ENCODE measurements around the gene NUAK1. TPM values are rescaled to one million over a fixed set of nuclear protein-coding genes. Genes with fewer than 3 reads are reported as not detected.

The NUAK1 gene
- polyA plus RNA-seq, 1 experiment = 8.3 TPM

DNA sequence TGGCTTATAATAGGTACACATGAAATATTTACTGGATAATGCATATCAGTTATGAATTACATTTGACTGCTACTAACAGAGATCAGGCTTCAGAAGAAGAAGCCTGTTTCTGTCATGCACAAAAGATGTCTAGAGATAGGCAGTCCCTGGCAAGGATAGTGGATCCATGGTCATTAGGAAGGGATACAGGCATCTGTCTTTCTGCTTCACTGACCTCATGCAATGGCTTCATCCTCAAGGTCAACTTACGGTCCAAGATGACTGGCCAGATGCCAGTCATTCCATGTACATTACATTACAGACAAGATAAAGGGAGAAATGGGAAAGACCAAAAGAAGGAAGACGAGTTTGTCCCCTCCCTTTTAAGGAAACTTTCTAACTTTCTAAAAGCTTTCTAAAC is 94.0 kb downstream of the NUAK1 start:
- POLR2A ChIA-PET = no interaction called here
- Histone ChIP-seq H3K4me3 (ENCODE audit: low read depth, low read length) (no peak overlapping the region), H3K27me3 (ENCODE audit: control insufficient read depth, insufficient read depth, low read length) (no peaks in the 10 kb centered on the region), H3K9me3 (ENCODE audit: control insufficient read depth, insufficient read depth, low read length) (peaks cover 9% of the 10 kb centered on the region), H3K27ac (ENCODE audit: low read depth, low read length) (no peak overlapping the region)
- no peak for DNase-seq (ENCODE audit: low read depth, low spot score)
- TF ChIP-seq, protein P1, sequence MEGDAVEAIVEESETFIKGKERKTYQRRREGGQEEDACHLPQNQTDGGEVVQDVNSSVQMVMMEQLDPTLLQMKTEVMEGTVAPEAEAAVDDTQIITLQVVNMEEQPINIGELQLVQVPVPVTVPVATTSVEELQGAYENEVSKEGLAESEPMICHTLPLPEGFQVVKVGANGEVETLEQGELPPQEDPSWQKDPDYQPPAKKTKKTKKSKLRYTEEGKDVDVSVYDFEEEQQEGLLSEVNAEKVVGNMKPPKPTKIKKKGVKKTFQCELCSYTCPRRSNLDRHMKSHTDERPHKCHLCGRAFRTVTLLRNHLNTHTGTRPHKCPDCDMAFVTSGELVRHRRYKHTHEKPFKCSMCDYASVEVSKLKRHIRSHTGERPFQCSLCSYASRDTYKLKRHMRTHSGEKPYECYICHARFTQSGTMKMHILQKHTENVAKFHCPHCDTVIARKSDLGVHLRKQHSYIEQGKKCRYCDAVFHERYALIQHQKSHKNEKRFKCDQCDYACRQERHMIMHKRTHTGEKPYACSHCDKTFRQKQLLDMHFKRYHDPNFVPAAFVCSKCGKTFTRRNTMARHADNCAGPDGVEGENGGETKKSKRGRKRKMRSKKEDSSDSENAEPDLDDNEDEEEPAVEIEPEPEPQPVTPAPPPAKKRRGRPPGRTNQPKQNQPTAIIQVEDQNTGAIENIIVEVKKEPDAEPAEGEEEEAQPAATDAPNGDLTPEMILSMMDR (IDR thresholded peaks at IDR 0.05; ENCODE audit: low read depth, low read length) = no peak
- CTCF ChIA-PET = no interaction called here

DNA sequence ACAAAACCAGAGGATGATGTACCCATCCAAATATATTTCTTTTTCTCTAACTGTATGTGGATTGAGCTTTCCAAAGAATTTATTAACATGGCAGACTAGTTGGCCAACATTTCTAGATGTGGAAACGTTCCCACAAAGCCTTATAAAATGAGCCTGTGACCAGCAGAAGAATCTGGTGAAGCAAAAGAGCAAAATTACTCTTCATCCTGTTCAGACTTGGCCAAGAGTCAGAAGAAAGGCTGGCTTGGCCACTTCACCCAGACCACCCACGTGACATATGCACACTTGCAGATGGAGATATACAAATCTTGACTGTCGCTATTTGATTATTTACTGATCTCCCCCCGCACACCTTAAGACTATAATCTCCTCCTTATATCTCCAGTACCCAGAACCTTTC is 96.7 kb downstream of the NUAK1 start:
- no peak for DNase-seq (ENCODE audit: low read depth, low spot score)
- TF ChIP-seq, protein P1 (IDR thresholded peaks at IDR 0.05; ENCODE audit: low read depth, low read length) = no peak
- Histone ChIP-seq H3K4me3 (ENCODE audit: low read depth, low read length) (no peak overlapping the region), H3K9me3 (ENCODE audit: control insufficient read depth, insufficient read depth, low read length) (peaks cover 10% of the 10 kb centered on the region; the same call in 1 of the 2 replicates), H3K27me3 (ENCODE audit: control insufficient read depth, insufficient read depth, low read length) (no peaks in the 10 kb centered on the region), H3K27ac (ENCODE audit: low read depth, low read length) (no peak overlapping the region)
- POLR2A ChIA-PET = no interaction called here
- CTCF ChIA-PET = no interaction called here

DNA sequence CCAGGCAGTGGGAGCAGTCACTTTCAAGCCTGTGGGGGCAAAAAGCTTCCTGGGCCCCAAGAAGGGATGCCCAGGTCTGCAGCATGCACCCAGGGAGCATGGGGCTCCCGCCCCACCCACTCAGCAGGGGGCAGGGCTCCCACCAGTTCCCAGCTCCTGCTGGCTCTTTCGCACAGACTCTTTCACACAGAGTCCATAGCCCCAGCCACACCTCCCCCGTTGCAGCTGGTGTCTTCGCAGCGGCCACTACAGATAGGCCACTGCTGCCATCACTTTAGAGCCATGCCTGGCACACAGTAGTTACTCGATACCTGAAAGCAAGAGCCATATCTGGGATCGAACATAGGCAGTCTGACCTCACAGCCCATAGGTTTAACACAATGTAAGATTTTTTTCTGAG is 98.2 kb downstream of the NUAK1 start:
- no peak overlapping the region for H3K4me3 ChIP-seq (ENCODE audit: low read depth, low read length)
- ChIA-PET CTCF (no interaction called here), POLR2A (no interaction called here)
- no peak overlapping the region for H3K27ac ChIP-seq (ENCODE audit: low read depth, low read length)
- no peaks in the 10 kb centered on the region for H3K27me3 ChIP-seq (ENCODE audit: control insufficient read depth, insufficient read depth, low read length)
- no peak for DNase-seq (ENCODE audit: low read depth, low spot score)
- TF ChIP-seq, protein P1 (IDR thresholded peaks at IDR 0.05; ENCODE audit: low read depth, low read length) = no peak
- peaks cover 10% of the 10 kb centered on the region; the same call in 1 of the 2 replicates for H3K9me3 ChIP-seq (ENCODE audit: control insufficient read depth, insufficient read depth, low read length)

DNA sequence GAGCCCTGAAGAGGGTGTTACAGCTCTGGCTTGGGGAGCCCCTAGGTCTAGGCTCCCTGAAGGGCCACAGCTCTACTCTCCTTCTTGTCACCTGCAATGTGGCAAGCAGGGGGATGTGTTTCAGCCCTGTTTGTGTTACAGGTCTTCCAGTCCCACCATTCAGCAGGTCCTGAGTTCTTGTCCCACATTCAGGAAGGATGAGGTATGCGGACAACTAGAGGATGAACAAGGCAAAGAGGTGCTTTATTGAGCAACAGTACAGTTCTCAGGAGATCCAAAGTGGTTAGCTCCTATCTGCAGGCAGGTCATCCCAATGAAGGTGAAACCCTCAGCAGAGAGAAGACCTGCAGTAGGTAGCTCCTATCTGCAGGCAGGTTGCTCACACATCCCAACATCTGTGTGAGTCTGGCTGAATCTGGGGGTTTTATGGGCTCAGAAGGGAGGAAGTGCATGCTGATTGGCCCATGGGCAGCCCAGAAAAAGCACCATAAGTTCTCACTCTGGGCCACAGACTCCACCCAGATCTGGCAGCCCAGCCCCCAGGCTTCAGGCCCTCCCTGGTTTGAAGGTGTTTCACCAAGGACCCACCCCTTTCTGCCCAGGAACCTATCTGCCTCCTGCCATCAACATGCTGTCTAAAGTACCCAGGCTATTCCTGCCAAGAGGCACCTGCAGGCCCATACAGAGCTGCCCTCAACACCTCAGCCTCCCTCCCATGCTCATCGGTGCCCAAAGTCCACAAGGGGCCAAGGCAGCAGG is 98.9 kb downstream of the NUAK1 start:
- ChIA-PET POLR2A (no interaction called here), CTCF (no interaction called here)
- Histone ChIP-seq H3K4me3 (ENCODE audit: low read depth, low read length) (no peak overlapping the region), H3K27ac (ENCODE audit: low read depth, low read length) (no peak overlapping the region), H3K9me3 (ENCODE audit: control insufficient read depth, insufficient read depth, low read length) (peaks cover 10% of the 10 kb centered on the region; the same call in 1 of the 2 replicates), H3K27me3 (ENCODE audit: control insufficient read depth, insufficient read depth, low read length) (no peaks in the 10 kb centered on the region)
- TF ChIP-seq, protein P1 (IDR thresholded peaks at IDR 0.05; ENCODE audit: low read depth, low read length) = no peak
- no peak for DNase-seq (ENCODE audit: low read depth, low spot score)

DNA sequence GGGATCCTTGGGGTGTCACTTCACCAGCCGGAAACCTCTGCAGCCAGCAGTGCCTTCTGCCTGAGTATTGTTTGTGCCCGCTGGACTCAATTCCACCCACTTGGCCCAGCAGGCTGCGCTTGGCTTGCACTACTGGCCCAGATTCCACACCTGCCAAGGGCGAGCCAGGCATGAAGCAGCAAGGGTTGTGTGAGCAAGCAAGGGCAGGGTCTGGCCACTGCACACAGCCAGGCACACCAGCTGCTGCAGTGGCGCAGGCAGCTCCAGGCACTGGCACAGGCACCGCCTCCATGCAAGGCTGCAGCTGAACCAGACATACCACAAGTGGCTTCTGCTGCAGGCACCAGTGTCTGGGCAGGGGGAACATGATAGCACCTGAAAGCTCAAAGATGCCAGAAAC is 99.5 kb downstream of the NUAK1 start:
- TF ChIP-seq, protein P1 (IDR thresholded peaks at IDR 0.05; ENCODE audit: low read depth, low read length) = no peak
- Histone ChIP-seq H3K9me3 (ENCODE audit: control insufficient read depth, insufficient read depth, low read length) (peaks cover 10% of the 10 kb centered on the region; the same call in 1 of the 2 replicates), H3K4me3 (ENCODE audit: low read depth, low read length) (no peak overlapping the region), H3K27ac (ENCODE audit: low read depth, low read length) (no peak overlapping the region), H3K27me3 (ENCODE audit: control insufficient read depth, insufficient read depth, low read length) (no peaks in the 10 kb centered on the region)
- no peak for DNase-seq (ENCODE audit: low read depth, low spot score)
- ChIA-PET POLR2A (no interaction called here), CTCF (no interaction called here)

Measured in AG04450 (cell line).